ENCODE measurements around the gene FAP.

The FAP gene, protein sequence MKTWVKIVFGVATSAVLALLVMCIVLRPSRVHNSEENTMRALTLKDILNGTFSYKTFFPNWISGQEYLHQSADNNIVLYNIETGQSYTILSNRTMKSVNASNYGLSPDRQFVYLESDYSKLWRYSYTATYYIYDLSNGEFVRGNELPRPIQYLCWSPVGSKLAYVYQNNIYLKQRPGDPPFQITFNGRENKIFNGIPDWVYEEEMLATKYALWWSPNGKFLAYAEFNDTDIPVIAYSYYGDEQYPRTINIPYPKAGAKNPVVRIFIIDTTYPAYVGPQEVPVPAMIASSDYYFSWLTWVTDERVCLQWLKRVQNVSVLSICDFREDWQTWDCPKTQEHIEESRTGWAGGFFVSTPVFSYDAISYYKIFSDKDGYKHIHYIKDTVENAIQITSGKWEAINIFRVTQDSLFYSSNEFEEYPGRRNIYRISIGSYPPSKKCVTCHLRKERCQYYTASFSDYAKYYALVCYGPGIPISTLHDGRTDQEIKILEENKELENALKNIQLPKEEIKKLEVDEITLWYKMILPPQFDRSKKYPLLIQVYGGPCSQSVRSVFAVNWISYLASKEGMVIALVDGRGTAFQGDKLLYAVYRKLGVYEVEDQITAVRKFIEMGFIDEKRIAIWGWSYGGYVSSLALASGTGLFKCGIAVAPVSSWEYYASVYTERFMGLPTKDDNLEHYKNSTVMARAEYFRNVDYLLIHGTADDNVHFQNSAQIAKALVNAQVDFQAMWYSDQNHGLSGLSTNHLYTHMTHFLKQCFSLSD

DNA sequence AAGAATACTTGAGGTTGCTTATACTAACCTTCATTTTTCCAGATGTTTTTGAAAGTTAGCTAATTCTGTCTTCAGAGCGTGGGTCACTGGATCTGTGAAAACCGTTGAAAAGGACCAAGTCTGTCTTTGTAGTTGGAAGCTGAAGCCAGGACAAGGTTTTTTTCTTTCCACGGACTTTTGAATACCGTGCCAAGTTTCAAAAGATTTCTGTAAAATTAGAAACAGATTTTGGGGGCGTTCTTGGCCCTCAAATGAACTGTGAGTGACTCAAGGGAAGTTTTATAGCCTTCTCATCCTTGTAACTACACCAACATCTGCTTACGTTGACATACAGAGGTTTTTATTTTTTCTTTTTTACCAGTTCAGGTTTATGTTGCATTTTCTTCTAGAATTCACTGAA, at the start of gene FAP:
Gene FAP (minus strand): TSS at position 152 of the 400 bp plus-strand sequence. CDS start 118 bp downstream, at position 34.
- no peak for DNase-seq

DNA sequence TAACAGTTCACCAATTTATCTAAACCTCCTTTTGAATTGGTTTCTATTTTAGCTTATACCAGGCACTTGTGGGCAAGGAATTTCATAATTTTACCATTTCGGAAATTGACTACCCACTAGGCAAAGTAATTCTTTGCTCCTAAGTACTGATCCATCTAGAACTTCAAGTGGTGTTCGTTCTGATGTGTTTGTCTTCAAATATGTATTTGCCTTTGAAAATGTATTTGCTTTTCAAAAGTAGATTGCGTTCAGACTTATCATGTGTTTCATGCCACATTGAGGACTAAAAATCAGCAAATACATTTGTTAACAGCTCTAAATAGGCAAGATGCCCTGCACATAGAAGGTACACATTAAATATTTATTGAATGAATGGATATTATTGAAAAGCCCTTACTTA, 48.5 kb upstream of the FAP start:
- DNase-seq = no peak

DNA sequence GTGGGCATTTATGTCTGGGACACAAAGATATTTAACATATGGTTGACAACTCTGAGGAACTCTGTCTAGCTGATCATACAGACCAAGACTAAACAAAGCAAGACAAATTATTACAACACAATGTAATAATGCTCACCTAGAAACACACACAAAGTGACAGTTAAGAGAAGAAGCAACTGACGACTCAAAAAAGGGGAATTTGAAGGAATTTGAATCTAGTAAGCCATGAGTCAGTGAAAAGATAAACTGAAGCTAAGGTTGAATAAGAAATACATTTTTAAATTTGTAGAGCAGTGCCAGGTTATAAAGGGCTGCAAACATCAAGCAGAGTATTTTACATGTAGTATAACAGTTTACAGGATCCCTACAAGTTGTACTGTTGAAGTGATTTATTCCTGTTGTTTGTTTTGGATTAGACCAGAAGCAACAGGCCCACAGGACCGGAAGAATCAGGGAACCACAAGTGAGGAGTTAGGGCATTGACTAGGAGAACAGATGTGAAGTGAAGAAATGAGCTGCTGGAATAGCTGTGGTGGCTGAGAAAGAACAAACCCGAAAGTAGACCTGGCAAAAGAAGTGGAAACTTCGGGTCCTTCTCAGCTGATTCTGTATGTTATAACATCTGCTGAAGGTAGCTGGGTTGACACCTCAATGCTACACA, 39.6 kb upstream of the FAP start:
- no peak for DNase-seq

DNA sequence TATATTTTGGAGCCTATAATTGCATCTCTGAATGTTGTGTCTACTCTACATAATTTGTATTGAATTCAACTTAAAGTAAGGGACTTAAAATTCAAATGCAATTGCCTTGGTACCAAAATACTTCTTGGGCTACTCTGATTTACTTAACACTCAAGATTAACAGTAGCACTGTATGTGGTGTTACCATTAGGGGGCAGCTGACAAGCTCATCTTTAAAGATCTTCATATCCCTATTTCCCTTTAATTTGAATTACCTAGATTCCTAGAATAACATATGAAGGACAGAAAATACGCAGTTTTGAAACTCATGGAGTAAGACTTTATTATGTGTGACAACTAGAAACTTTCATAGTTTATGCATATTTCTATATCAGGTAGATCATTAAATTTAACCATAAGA, 37.4 kb upstream of the FAP start:
- DNase-seq = no peak

DNA sequence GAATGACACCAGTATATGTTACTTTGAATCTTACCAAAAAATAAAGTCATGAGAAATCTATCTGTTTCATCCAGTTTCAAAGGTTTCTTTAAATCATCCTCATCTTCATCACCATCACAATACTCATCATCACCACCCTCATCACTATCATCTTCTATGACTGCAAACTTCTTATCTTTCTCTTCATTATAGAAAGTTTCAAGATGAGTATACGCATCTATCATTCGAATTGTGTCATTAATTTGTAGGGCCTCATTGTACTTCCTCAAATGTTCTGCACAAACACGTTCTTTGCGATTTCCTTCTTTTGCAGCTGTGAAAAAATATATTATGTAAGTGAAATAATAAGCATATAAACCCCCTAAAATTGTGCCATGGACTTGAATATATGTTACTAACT, 34.1 kb upstream of the FAP start:
- no peak for DNase-seq

DNA sequence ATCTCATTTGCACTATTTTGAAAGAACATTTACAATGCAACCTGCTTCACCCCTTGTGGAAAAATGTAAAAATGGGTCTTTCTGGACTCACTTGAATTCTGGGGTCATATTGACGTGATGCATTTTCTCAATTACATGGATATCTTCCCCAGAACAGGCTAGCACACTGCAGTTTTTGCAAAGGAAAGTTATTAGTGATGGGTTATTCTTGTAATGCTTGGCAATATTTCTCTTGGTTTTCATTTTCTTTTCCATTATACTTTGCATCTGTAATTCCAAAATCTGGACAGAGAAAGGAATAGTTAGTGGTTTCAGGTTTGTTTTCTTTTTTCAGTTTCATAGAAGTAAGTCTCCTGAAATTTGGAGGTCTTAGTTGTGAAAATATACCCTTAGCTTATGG, 24.8 kb upstream of the FAP start:
- DNase-seq = no peak

DNA sequence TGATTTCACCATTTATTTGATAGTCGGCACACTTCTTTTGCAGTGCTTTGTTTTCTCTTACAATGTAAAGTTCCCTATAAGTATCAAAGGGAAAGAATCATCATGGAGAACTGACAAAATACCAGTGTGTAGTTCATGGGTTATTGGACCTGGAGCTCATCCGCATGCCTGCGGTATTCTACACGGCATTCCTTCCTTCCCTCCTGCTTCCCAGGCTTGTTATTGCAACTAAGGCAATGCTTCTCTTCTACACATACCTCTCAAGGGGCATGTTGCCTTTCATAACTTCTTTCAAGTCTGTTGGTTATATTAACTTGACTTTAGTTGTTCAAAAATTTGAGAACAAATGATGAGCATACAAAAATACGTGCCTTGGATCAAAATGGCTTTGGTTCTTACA, 24.3 kb upstream of the FAP start:
- no peak for DNase-seq

DNA sequence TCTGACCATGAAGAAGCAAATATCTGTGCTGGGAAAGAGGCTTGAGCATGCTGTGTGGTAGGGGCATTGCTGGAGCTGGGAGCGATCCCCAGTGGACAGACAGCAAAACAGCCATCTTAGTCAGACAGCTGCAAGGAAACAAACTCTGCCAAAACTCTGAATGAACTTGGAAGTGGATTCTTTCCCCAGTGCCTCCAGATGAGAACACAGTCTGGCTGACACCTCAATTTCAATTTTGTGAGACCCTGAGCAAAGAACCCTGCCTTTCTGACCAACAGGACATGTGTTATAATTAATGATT, 23.2 kb upstream of the FAP start:
- DNase-seq = no peak

DNA sequence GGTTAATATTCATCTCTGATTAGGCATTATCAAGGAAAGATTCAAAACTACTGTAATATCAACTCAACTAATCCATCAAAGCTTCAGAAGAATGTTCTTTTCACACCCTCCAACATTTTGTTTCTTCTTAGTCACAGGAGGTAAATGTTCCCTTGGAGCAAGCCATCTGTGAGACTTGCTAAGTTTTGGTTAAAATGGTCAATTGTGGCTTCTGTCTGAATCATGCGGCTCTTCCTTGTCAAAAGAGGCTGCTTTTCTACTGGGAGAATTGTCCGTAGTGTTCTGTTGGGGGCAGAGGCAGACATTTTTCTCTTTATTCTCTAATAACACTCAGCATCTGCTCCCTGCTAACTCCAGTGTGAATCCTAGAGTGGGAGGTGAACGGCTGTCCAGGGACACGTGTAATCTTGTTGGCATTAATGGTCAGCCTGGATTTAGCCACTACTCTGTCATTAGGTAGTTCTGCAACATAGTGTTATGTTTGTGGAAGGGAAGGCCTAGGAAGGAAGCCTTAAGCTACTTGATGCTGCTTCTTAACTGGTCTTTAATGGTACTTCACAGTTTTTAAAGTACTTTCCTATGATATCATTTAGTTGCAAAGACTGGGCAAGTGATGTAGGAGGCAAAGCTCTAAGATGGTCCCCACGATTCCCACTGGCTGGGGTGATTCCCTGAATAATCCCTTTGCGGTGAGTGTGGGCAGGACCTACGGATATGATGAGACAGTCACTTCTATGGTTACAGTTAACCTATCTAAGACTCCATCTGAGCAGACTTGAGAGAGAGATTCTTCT, 22.6 kb upstream of the FAP start:
- no peak for DNase-seq

DNA sequence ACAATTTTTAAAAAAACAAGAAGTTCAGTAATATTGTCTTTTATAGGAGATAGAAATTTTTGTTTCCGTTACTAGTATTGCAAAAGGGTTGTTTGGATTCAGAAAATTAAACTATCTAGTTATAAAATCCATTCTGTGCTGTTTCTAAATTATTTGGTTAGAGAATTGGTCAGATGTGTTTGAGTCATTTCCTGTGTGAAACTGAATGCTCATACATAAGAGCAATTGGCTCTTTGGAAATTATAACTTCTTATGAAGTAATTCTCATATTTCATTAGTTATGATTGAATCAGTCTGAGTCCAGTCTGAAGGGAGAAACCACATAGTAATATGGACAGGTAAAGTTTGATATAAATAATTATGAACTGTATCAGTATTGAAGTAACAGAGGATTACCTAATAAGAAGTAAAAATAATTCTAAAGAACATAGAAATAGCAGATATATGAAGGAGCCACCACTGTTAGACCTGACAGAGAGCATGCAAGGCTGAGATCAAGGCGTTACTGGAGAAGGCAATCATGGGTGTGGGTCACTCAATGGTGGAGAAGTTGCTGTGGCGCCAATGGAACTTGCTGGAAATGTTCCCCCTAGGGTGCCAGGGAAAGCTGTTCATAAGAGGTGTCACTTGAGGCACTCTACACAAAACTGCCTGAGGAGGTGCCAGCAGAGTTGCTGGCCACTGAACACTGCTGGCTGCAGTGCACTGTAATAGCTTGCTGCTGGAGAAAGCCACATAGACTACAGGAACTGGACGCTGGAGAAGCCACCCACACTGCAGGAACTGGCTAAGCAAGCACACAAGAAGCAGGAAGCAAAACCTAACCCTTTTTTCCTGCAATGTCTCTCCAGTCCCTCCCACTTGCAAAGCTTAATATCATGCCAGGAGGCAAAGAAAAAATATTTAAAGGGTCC, 18.0 kb upstream of the FAP start:
- DNase-seq = peak in 1 of 2 donors; percentile 56

DNA sequence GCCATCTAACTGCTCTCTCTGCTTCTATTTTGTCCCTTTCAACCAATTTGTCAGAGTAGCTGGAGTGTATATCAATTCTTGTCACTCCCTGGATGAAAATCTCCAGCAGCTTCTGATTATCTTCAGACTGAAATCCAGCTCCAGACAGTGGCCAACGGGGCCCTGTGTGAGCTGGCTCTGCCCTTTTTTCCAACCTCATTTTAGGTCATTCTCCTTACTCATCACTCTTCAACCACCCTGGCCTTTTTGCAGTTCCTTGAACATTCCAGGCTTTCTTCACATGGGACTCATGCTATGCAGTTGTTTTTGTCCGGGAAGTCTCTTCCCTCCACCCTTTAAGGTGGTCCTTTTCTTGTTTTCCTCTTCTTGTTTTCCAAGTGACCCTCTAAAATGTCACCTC, 15.4 kb upstream of the FAP start:
- no peak for DNase-seq

DNA sequence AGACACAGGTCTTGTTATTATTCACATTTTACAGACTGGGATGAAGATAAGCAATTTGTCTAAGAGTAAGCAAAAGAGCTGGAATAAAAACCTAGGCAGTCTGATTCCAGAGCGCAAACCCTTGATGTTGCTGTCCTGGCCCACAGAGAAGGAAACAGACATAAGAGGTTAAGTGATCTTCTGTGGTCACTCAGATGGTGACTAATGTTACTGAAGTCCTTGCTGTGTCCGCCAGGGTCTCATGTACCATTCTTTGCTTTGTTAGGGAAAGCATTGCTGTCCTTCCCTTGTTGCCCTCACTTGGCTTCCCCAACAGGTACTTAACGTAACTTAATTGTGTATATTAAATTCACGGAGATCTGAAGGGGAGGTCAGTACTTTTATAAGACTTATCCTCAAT, 14.9 kb upstream of the FAP start:
- no peak for DNase-seq

DNA sequence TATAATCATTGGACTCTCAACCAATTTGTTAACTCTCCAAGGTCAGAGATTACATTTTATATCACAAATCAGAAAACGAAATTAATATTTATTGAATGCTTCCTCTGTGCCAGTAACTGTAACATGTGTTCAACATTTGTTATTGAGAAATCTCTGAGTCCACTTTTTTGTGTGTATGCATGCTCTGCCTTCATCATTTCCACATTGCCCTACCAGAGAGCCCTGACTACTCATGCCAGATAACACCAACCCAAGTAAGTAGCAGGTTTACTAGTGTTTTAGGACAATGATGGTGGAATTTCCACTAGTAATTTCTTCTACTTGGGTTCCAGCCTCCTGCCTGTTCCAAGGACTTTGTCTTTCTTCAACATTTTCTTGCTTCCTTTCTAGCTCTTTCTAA, 14.2 kb upstream of the FAP start:
- no peak for DNase-seq

DNA sequence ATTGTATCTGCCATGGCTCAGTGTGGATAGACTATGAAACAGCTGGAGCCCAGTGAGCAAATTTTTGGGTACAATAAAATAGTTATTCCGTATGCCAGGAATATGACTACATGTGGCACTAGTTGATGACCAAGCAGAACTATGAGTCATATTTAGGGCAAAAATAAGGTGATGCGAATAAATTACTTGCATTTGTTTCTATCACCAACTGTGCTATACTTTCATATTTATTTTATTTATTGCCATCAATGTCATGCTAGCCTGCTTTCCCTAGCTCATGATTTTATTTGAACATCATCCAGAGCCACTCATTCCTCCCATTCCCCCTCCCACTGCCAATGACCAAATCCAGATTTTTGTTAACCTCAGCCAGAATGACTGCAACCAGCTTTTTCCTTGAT, 13.3 kb upstream of the FAP start:
- no peak for DNase-seq

DNA sequence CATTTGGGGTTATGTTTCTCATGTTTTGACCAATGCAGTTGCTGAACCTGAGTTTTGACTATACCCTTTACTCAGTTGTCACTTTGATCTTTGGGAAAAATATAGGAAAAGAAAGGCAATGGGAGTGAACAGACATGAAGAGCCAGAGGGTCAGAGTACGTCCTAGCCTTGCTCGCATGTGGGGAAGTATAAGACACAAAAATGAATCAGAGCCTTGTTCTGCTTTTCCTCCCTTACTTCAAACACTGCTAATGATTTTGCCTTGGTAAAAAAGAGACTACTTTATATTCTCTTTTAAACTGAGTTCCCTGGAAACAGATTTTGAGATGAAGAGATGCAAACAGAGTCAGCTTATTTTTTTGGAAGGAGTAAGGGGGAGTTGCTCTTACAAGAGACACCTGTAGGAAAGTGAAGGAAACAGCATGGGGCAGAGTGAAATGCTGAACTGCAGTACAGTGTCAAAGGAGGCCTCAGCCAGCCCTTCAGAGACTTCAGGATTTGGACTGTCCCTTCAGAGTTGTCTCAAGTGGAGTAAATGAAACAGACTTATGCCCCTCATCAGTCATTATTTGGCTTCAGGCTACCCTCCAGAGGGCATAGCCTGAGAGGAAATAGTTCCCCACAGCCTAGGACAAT, 11.1 kb upstream of the FAP start:
- no peak for DNase-seq

DNA sequence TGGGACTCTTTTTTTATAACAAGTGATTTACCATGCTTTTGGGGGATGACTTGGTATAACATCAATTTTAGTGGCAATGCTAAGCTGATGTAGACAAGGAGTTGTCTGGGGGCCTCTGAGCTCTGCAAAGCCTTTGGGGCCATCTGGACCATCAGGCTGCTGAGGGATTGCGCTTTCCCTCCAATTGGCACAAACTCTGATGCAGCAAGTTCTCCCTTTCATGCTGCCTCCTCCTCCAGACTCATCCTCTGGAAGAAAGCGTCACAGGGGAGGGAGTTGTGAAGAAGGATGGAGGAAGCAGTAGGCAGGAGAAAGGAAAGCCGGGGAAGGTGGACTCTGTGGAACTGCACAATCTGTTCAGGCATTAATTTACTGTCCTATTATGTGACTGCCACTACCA, 10.2 kb upstream of the FAP start:
- DNase-seq = no peak

DNA sequence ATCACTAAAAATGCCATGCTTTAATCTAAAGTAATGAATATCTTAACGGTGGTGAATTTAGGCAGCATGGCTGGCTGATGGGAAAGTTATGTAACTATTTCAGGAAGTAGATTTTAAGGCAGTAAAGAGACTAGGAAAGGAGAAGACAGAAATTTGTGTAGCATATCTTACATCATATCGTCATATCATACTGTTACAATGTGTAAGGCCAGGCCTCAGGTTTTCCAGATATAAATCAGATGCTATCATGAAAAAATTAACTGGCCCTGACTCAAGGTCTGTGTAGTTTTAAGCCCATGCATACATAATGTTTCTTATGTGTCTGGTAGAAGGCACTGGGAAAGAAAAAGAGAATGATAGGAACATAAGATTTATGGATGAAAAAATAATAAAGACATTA, 8.9 kb upstream of the FAP start:
- no peak for DNase-seq

DNA sequence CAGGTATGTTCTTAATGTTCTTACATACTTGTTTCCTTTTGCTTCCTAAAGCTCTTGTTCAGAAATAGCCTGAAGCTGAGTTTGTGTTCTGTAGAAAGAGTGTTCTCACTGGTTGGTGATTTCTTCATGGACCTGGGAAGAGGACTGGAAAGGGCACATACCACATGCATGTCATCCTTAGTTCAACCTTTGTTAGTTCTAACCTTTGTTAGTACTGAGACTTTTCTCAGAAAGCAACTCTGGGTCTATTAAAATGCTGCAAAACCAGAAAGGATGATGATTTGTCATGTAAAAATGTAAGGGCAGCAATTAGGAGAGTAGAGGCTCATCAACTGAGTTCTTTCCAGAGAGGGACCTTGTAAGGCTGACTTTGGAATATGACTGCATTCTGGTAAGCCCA, 2.5 kb upstream of the FAP start:
- DNase-seq = no peak

DNA sequence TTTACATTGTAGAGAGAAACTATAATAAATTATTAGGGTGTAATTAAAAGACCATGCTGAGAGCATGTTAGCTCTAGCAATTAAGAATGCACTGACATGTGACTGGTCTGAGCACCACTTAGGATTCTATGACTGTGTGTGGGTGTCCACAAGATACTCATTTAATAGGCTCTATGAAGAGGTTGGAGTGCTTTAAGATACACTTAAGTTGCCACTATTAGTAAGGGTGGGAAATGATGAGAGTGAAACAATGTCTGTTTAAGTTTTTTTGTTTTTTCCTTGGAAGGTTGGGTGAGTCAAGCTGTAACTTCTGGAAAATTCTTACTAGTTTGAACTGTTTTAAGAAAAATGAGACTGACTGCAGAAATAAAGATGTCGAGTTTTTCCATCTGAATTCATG, 1.8 kb upstream of the FAP start:
- no peak for DNase-seq

DNA sequence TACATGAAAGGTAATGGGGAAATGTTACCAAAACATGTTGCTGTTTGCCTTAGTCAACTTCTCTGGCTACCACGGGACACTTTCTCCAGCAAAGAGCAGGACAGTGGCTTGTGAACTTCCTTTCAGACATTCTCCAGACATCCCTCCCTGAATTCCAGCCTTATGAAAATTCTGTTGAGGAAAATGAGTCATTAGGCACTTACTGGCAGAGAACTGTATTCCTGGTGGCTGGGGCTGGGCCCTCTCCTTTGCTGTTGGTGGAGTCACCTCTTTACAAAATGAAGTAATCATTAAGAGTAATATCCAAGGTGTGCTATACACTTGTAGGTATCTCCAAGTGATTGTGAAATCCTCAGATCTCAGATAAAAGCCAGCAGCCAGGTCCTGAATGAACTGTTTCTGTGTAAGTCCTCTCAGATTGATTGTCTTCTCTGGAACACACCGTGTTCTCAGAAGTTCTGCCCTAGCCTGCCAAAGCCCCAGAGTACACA, 1.3 kb upstream of the FAP start:
- DNase-seq = no peak

DNA sequence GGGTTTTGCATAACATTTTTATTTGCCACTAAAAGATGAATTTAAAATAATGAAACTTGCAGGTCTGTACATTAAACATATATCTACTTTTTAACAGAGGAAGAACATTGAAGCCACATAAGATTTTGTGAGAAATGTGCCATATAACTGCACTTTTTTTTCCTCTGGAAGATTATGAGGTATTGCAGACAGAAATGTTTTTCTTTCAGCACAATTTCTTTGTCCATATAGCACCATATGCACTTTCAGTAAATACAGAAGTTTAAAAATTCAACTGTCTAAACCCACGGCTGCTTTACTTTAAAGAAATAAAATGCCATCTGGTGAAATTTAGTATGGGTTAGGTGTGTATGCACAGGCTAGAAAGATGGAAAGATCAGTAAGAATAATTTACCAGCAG, 470 bp upstream of the FAP start:
- no peak for DNase-seq
